ENCODE data around the gene TACC2.

- TF ChIP-seq TOX (CRISPR knock-in tag; IDR thresholded peaks at IDR 0.05; ENCODE audit: borderline replicate concordance), result no peak
- no peak for TF ChIP-seq RARB (CRISPR knock-in tag; IDR thresholded peaks at IDR 0.05)
- TF ChIP-seq CSDC2 (CRISPR knock-in tag; IDR thresholded peaks at IDR 0.05), result no peak
- TF ChIP-seq, protein P1, sequence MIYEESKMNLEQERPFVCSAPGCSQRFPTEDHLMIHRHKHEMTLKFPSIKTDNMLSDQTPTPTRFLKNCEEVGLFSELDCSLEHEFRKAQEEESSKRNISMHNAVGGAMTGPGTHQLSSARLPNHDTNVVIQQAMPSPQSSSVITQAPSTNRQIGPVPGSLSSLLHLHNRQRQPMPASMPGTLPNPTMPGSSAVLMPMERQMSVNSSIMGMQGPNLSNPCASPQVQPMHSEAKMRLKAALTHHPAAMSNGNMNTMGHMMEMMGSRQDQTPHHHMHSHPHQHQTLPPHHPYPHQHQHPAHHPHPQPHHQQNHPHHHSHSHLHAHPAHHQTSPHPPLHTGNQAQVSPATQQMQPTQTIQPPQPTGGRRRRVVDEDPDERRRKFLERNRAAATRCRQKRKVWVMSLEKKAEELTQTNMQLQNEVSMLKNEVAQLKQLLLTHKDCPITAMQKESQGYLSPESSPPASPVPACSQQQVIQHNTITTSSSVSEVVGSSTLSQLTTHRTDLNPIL (CRISPR knock-in tag; IDR thresholded peaks at IDR 0.05; ENCODE audit: low read depth), result no peak
- no peak for TF ChIP-seq GLIS3 (CRISPR knock-in tag; IDR thresholded peaks at IDR 0.05)
- no peak for TF ChIP-seq ESRRG (CRISPR knock-in tag; IDR thresholded peaks at IDR 0.05)
- no peak for TF ChIP-seq ISL1 (CRISPR knock-in tag; IDR thresholded peaks at IDR 0.05)
- no peak for TF ChIP-seq TCF4 (CRISPR knock-in tag; IDR thresholded peaks at IDR 0.05; ENCODE audit: borderline replicate concordance)
- TF ChIP-seq ARNTL (CRISPR knock-in tag; IDR thresholded peaks at IDR 0.05; ENCODE audit: borderline replicate concordance, low read depth), result no peak
- TF ChIP-seq PATZ1 (CRISPR knock-in tag; IDR thresholded peaks at IDR 0.05; ENCODE audit: borderline replicate concordance), result no peak
- no peak for TF ChIP-seq TSHZ2 (CRISPR knock-in tag; IDR thresholded peaks at IDR 0.05)
- TF ChIP-seq ZFP30 (CRISPR knock-in tag; IDR thresholded peaks at IDR 0.05), result no peak
Measured at GRCh38 chr10:122273966-122274545, 285.1 kb downstream of the TACC2 start.

All from SK-N-SH treated with all-trans-retinoic acid at 6 μM for 48 hours (cell line).